IMR-90 (cell line): ENCODE measurements around the gene ANKRD31. TPM values are rescaled to one million over a fixed set of nuclear protein-coding genes. Genes with fewer than 3 reads are reported as not detected.

Experiments
- ATAC-seq: fragments of 200-7000 bp; cut with Tn5 transposase; 2 replicates; pipeline ENCODE4 v1.9.1; 2020; ENCODE audit warnings: low read depth, mild to moderate bottlenecking, moderate library complexity
- BruUV-seq: library from RNA; stranded (reverse); fragments of 400-500 nt; replicated peaks from 2 replicates; lab custom pipeline; 2021; lab: Mats Ljungman, UMichigan
- CTCF ChIA-PET: fragments of 300-600 bp; formaldehyde crosslinking; extraction: SDS; loops from one replicate; lab custom pipeline; 2021; ENCODE audit warnings: antibody characterized with exemption; lab: Yijun Ruan, JAX
- POLR2A ChIA-PET: fragments of 300-600 bp; sonication (Branson Sonifier 250); formaldehyde crosslinking; loops from one replicate; lab custom pipeline; 2022; ENCODE audit warnings: antibody characterized with exemption; ENCODE audit not compliant: unreplicated experiment; lab: Charles Lee
- DNase-seq: peaks from one replicate; pipeline ENCODE4 v3.0.0; 2013
- H2AFZ ChIP-seq: replicated peaks from 2 replicates; pipeline ENCODE3; 2013; ENCODE audit warnings: low read length, mild to moderate bottlenecking; ENCODE audit not compliant: poor library complexity
- H2AK5ac ChIP-seq: 2 replicates; pipeline ENCODE4 v1.6.1; 2013; ENCODE audit warnings: low read depth, low read length, inconsistent platforms
- H2AK9ac ChIP-seq: replicated peaks from 2 replicates; pipeline ENCODE3; 2013; ENCODE audit warnings: mild to moderate bottlenecking, low read depth, low read length, moderate library complexity; ENCODE audit not compliant: poor library complexity
- H2BK120ac ChIP-seq: 2 replicates; pipeline ENCODE4 v1.6.1; 2013; ENCODE audit warnings: low read depth, low read length, inconsistent platforms
- H2BK15ac ChIP-seq: 3 replicates; pipeline ENCODE4 v1.6.1; 2013; ENCODE audit warnings: low read depth, low read length, inconsistent platforms
- H2BK20ac ChIP-seq: 2 replicates; pipeline ENCODE4 v1.6.1; 2013; ENCODE audit warnings: low read depth, mild to moderate bottlenecking, inconsistent platforms, low read length, moderate library complexity
- H2BK5ac ChIP-seq: 2 replicates; pipeline ENCODE4 v1.6.1; 2013; ENCODE audit warnings: mild to moderate bottlenecking, low read depth, low read length, inconsistent platforms; ENCODE audit not compliant: poor library complexity, severe bottlenecking
- H3K14ac ChIP-seq: replicated peaks from 2 replicates; pipeline ENCODE4 v1.6.1; 2013; ENCODE audit warnings: low read depth, low read length, inconsistent platforms
- H3K18ac ChIP-seq: 2 replicates; pipeline ENCODE4 v1.6.1; 2013; ENCODE audit warnings: low read depth, low read length, control low read depth
- H3K23ac ChIP-seq: 2 replicates; pipeline ENCODE4 v1.6.1; 2013; ENCODE audit warnings: low read depth, low read length, inconsistent platforms
- H3K27ac ChIP-seq: 2 replicates; pipeline ENCODE4 v1.5.1; 2013; ENCODE audit warnings: mild to moderate bottlenecking, control low read depth, low read length; ENCODE audit not compliant: insufficient read depth
- H3K27me3 ChIP-seq: 2 replicates; pipeline ENCODE4 v1.6.1; 2013; ENCODE audit warnings: low read length; ENCODE audit not compliant: control insufficient read depth, insufficient read depth
- H3K36me3 ChIP-seq: 2 replicates; pipeline ENCODE4 v1.6.1; 2013; ENCODE audit warnings: low read length, mixed read lengths; ENCODE audit not compliant: control insufficient read depth, insufficient read depth
- H3K4ac ChIP-seq: 2 replicates; pipeline ENCODE4 v1.6.1; 2013; ENCODE audit warnings: low read depth, low read length, inconsistent platforms
- H3K4me1 ChIP-seq: 2 replicates; pipeline ENCODE4 v1.6.1; 2013; ENCODE audit warnings: low read length, mixed read lengths; ENCODE audit not compliant: control insufficient read depth, insufficient read depth
- H3K4me2 ChIP-seq: 2 replicates; pipeline ENCODE4 v1.6.1; 2013; ENCODE audit warnings: low read depth, mild to moderate bottlenecking, control low read depth, low read length, moderate library complexity
- H3K4me3 ChIP-seq: 2 replicates; pipeline ENCODE4 v1.5.1; 2013; ENCODE audit warnings: low read depth, mild to moderate bottlenecking, control low read depth, low read length, moderate library complexity; ENCODE audit not compliant: insufficient read depth
- H3K56ac ChIP-seq: 2 replicates; pipeline ENCODE4 v1.6.1; 2013; ENCODE audit warnings: low read length, inconsistent platforms; ENCODE audit not compliant: insufficient read depth; ENCODE audit errors: extremely low read depth
- H3K79me1 ChIP-seq, 2 experiments: 2 replicates each; pipeline ENCODE4 v1.6.1; 2013; ENCODE audit warnings: low read length in 2 of 2, inconsistent platforms in 1 of 2, low read depth in 1 of 2
- H3K9ac ChIP-seq: 2 replicates; pipeline ENCODE4 v1.6.1; 2013; ENCODE audit warnings: low read depth, low read length, control low read depth
- H3K9me1 ChIP-seq: 2 replicates; pipeline ENCODE4 v1.6.1; 2013; ENCODE audit warnings: low read length, inconsistent platforms; ENCODE audit not compliant: insufficient read depth
- H3K9me3 ChIP-seq: 2 replicates; pipeline ENCODE4 v1.6.1; 2013; ENCODE audit warnings: low read length; ENCODE audit not compliant: control insufficient read depth, insufficient read depth
- H4K20me1 ChIP-seq: 2 replicates; pipeline ENCODE4 v1.6.1; 2013; ENCODE audit warnings: low read length, inconsistent platforms; ENCODE audit not compliant: insufficient read depth
- H4K5ac ChIP-seq: 2 replicates; pipeline ENCODE4 v1.6.1; 2013; ENCODE audit warnings: mild to moderate bottlenecking, low read depth, low read length, control low read depth
- H4K8ac ChIP-seq, 2 experiments: 2 replicates each; pipeline ENCODE4 v1.6.1; 2013; ENCODE audit warnings: low read depth in 2 of 2, low read length in 2 of 2, control low read depth in 1 of 2, inconsistent platforms in 1 of 2
- H4K91ac ChIP-seq: 2 replicates; pipeline ENCODE4 v1.6.1; 2013; ENCODE audit warnings: low read depth, low read length, inconsistent platforms; ENCODE audit not compliant: insufficient read depth
- NFE2L2 ChIP-seq: fragments of 150-350 bp; IDR thresholded peaks from 2 replicates; pipeline ENCODE4 v1.6.1; 2016; ENCODE audit warnings: low read depth, mild to moderate bottlenecking, low read length
- RAD21 ChIP-seq: IDR thresholded peaks from 2 replicates; pipeline ENCODE4 v1.6.1; 2012; ENCODE audit warnings: low read length, improper control_type of control experiment
- RFX5 ChIP-seq: IDR thresholded peaks from 2 replicates; pipeline ENCODE4 v1.8.0; 2012; ENCODE audit warnings: low read depth, mild to moderate bottlenecking, low read length, moderate library complexity
- WGBS, 2 experiments: methylation state at CpG; one replicate each; pipeline versions ENCODE4 v1.1.5 to v1.1.7; 2013; ENCODE audit warnings: missing lambda C conversion rate in 2 of 2; ENCODE audit not compliant: insufficient read length in 1 of 2; ENCODE audit errors: extremely low coverage in 2 of 2; 5-methylcytosine and 5-hydroxymethylcytosine counted together
- dilution Hi-C: fragments of 300-500 bp; cut with HindIII; formaldehyde crosslinking; loops from one replicate; pipeline ENCODE4 v1.14.3; 2018; ENCODE audit warnings: low sequenced_read_pairs; ENCODE audit not compliant: unreplicated experiment
- in situ Hi-C: fragments of 300-500 bp; cut with MboI; formaldehyde crosslinking; loops from 3 replicates; pipeline ENCODE4 v1.14.3; 2019; ENCODE audit warnings: low sequenced_read_pairs, inconsistent platforms, mixed read lengths
- intact Hi-C: fragments of 100-400 bp; cut with micrococcal nuclease; formaldehyde crosslinking; loops from 2 replicates; pipeline ENCODE4 v1.10.0; 2022
- polyA plus RNA-seq, 3 experiments: library from polyadenylated mRNA; depleted of rRNA; stranded (reverse); fragments of >200 nt; gene quantifications; 2 replicates each; pipeline ENCODE4 v1.2.3, GENCODE V29; 2012; ENCODE audit warnings: low replicate concordance in 1 of 3
- total RNA-seq: library from RNA; depleted of rRNA; stranded (reverse); fragments of >200 nt; gene quantifications from 2 replicates; pipeline ENCODE4 v1.2.3, GENCODE V29; 2012

ANKRD31 gene
- total and polyA plus RNA-seq, 2 of the 4 experiments (the other 2 are of a cell fraction): under 0.01 to 0.02 TPM

GRCh38 chr5:75214928-75215327 is 21.8 kb downstream of the ANKRD31 start:
- Histone ChIP-seq H3K56ac (no peak overlapping the region), H3K79me1 (no peaks in the 10 kb centered on the region), H3K9me3 (no peaks in the 10 kb centered on the region; the same call in 1 of the 2 replicates), H3K9ac (no peak overlapping the region), H3K36me3 (no peaks in the 10 kb centered on the region), H3K4me2 (no peak overlapping the region), H3K4me1 (no peaks in the 10 kb centered on the region), H2BK20ac (no peak overlapping the region), H2BK120ac (no peak overlapping the region), H3K4me3 (no peak overlapping the region), H3K4ac (no peak overlapping the region), H3K9me1 (no peaks in the 10 kb centered on the region), H4K5ac (no peak overlapping the region), H3K18ac (no peak overlapping the region), H3K23ac (no peak overlapping the region), H4K91ac (no peak overlapping the region), H2AFZ (no peak overlapping the region), H3K14ac (no peak overlapping the region), H2AK9ac (no peak overlapping the region), H2BK5ac (no peak overlapping the region), H2BK15ac (no peak overlapping the region), H4K20me1 (no peaks in the 10 kb centered on the region), H3K27me3 (no peaks in the 10 kb centered on the region), H3K27ac (no peak overlapping the region), H4K8ac (no peak overlapping the region), H2AK5ac (no peak overlapping the region)
- DNase-seq: no peak
- ChIA-PET POLR2A (no interaction called here), CTCF (no interaction called here)
- intact Hi-C loops (no loop called here), dilution Hi-C loops (no loop called here), in situ Hi-C loops (no loop called here)
- no peak for TF ChIP-seq NFE2L2
- TF ChIP-seq RFX5: no peak
- TF ChIP-seq RAD21: no peak
- WGBS, 2 experiments: 70% methylated on average over 2 of the region's 4 CpGs; no CpG with 5 or more reads in 1 of the 2 experiments
- BruUV-seq: no TSS peak
- ATAC-seq: no peak
